Stimulated activated CD8-positive, alpha-beta memory T cell treated with anti-CD3 and anti-CD28 coated beads, Interleukin-15, amount 100 ng/mL, for 4 hours (primary cell): ENCODE data around the gene MGP.

Experiments
- DNase-seq, 2 donors: peaks; one replicate each; pipeline ENCODE4 v3.0.0-alpha.2; 2020; ENCODE audit warnings: low read depth in 2 of 2

The MGP gene

DNA sequence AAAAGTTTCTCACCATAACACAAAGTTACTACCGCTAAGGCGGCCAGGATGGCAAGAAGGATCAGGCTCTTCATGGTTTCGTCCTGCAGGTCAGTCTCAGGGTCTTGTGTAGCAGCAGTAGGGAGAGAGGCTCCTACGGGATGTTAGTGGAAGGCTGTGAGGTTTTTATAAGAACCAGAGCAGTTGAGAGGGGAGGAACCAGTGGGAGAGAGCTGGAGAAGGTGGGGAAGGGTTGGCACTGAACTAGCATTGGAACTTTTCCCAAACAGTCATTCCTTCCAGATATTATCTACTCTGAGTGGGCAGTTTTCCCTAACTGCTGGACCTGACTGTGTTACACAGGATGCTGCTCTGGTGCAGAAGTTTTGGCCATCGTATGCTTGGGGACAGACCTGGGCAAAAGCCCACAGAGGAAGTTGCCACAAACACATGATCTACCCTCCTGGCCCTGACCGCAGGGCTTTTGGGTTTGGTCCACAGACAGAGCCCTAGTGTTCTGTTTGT, at the start of gene MGP:
MGP (minus strand) TSS at position 137 of the 504 bp plus-strand sequence; CDS start at position 74, 63 bp downstream.
- DNase-seq = no peak

GRCh38 chr12:14935031-14935430, 49.4 kb upstream of the MGP start:
- DNase-seq = no peak

DNA sequence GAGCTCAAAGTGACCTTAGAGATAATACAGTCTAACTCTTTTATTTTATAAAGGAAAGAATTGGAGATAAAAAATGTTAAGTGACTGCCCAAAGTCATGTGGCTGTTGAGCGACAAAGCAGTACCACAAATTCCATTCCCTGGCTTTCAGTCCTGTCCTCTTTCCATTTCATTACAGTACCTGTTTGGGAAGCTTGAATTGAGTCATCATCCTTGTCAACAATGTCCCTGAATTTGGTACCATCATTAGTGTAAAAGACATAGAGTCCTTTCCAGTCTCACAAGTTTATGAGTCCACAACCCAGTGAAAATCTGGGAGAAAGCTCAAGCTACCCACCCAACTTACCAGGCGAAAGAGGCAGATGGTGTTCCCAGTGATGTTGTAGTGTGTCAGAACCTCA, 48.9 kb upstream of the MGP start:
- DNase-seq = no peak

- no peak for DNase-seq
Observed at GRCh38 chr12:14931791-14932560, 46.3 kb upstream of the MGP start.

DNA sequence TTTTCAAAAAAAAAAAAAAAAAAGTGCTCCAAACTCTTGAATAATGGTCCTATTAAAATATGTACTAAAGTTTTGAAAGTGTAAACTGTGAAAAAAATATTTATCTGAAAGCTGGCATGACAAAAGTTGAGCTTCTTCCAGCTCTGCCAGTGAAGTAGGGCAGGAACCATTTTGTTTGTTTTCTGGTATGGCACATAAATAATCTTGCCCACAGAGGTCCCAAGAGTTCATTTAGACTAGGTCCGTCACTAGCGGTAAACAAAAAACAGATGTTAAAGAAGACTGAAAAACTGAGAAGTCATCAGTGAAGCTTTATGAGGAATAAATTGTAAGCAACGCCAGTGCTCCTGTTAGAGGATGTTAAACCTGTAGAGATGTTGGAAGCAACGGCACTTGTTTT, 45.7 kb upstream of the MGP start:
- no peak for DNase-seq

DNA sequence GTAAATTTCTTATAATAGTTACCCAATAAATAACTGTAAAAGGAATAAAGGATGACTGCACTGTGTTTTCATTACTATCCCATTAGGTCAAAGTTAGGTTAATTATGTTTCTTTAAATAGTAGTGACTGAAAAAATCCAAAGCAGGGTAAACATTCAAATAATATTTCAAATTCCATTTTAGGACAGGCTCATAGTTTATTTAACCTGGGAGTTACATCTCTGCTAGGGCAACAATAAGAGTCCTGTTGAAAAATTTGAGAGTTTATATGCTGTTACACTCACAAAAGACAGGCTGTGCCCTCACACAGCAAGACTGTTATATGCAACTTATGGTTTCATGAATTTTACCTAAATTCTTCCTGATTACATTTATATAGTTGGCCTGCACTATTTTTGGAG, 44.6 kb upstream of the MGP start:
- DNase-seq = no peak

- DNase-seq = no peak
Observed at GRCh38 chr12:14928931-14929330, 43.3 kb upstream of the MGP start.

- no peak for DNase-seq
Observed at GRCh38 chr12:14927267-14927666, 41.6 kb upstream of the MGP start.

GRCh38 chr12:14924541-14924940, 38.9 kb upstream of the MGP start:
- no peak for DNase-seq

DNA sequence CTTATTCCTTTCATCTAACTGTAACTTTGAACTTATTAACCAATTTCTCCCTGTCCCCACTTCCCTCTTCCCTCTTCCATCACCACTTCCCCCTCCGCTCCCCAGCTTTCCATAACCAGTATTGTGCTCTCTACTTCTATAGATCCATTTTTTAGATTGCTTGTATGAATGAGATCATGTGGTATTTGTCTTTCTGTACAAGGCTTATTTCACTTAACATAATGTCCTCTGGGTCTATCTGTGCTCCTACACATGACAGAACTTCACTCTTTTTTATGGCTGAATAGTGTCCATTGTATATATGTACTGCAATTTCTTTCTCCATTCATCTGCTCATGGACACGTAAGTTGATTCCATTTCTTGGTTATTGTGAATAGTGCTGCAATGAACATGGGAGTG, 38.3 kb upstream of the MGP start:
- no peak for DNase-seq

- no peak for DNase-seq
Observed at GRCh38 chr12:14921218-14921617, 35.6 kb upstream of the MGP start.

GRCh38 chr12:14920475-14921126, 34.9 kb upstream of the MGP start:
- no peak for DNase-seq

- DNase-seq = no peak
Observed at GRCh38 chr12:14919455-14919854, 33.8 kb upstream of the MGP start.

GRCh38 chr12:14915736-14916135, 30.1 kb upstream of the MGP start:
- no peak for DNase-seq

DNA sequence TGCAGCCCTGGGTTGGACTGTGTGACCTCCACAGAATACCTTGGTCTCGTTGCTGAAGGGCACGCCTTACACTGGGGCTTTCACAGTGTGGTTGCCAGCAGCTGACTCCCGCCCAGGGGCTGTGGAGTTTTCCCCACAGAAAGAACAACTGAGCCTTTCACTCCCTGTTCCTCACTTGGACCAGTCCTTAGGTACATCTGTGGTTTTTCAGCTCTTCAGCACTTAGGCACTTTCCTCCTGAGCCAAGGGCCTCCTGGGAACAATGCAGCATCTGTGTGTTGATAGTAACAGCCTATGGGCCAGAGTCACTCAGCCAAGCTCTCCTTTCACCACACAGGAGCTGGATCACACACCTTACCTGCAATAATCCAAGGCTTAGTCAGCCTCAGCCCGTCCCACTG, 27.7 kb upstream of the MGP start:
- DNase-seq = no peak

DNA sequence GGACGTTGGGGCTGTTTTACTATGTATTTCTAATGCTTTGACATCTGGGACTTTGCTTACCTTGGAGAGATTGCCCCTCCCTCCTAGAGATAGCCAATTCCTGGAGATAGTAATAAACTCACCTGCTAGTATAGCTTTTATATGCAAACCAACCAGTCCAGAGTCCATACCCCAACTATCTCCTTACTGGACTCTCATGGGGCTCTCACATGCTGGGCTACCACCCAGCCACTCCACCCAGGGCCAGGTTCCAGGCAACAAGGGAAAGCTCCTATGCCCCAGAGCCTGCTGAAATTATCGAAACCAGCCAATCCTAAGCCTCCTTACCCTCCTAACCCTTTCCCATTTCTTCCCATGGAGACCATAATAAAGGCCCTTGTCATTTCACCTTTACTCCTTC, 25.5 kb upstream of the MGP start:
- no peak for DNase-seq

DNA sequence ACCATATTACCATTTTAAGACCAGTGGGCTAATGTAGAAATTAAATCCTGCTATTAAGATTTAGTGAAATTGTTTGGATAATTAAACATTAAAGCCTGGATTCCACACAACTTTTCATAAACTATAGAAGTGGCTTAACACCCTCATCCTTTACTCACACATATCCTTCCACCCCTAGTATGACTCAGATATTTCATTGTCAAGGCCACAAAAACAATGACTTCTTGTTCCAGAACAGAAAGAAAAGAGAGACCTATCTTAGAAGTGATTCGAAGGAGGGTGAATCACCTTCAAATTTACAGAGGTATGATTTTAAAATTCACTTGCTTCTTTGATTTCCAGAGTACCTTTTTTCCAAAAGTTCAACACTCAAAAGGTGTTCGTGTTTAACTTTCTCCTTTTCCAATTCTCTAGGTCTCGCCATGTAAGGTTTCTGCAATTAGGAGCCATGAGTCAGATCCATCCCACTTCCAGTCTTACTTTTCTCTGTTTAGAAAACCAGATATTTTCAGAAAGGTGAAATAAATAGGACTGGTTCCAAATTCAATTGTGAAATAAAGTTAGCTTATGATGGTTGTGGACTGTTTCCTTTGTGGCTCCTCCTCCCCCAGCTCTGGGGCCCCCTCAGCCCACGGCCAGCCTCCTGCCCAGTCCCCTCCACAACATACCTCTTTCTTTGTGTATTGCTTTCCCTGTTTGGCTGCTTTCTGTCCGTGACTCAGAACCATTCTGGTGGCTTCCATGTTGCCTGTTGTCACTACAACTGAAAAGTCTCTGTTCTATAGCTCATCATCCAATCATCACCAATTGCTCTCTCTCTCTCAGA, 24.6 kb upstream of the MGP start:
- no peak for DNase-seq

DNA sequence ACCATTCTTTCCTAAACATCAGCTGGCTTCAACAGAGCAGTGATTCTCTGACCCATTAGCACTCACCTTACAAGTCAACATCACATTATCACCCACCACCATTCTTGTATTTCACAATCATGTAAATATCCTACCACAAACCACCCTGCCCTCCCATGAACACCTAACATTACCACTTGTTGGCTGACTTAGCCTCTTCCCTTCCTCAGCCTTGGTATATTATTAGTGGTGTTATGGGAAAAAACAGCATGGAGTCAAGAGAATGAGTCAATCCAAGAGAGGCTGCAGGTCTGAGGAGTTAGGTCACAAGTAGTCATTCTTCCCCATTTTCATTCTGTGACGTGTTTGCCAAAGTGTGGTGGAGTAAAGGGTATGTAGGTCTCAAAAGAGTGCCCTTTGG, 22.3 kb upstream of the MGP start:
- no peak for DNase-seq

DNA sequence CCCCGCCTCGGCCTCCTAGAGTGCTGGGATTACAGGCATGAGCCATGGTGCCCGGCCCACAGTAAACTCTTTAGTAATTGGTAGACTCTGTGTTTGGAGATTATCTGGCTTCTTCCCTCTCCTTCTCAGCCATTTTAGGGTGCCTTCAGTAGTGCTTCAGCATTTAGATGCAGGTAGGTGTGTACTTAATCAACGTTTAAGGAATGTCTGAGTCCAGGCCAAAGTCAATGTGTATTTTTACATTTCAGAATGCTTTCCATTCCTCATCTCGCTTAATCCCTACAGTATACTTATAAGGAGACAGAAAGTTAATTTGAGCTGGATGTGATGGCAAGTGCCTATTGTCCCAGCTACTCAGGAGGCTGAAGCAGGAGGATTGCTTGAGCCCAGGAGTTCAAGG, 20.5 kb upstream of the MGP start:
- no peak for DNase-seq

DNA sequence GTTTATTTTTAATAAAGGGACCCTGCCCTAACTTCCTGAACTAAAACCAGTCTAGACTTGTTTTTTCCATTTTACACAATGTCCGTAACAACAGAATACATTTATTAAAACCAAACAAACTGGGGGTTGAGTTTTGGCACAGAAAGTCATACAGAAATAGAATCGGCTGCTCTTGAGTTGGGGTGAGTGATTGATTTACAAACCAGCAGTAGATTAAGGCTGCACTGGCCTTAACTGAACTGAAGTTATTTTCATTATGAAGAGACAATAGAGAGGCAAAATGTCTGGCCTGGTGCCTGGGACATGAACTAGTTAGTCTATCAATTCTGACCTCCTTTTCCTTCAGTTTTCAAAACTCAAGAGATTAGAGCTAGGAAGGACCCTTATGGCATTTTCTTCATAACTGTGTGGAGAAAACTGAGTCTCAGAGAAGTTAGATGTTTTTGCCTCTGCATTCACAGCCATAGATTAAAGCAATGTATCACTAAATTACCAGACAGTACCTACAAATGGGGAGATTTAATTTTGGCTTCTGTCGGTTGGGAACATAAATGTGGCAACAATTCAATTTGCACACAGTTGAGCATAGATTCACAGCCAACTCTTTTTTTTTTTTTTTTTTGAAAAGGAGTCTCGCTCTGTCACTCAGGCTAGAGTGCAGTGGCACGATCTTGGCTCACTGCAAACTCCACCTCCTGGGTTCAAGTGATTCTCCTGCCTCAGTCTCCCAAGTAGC, 19.8 kb upstream of the MGP start:
- no peak for DNase-seq

- no peak for DNase-seq
Observed at GRCh38 chr12:14904854-14905253, 19.2 kb upstream of the MGP start.
